SK-N-SH (cell line): Measurements from ENCODE around the gene CCDC18. TPM values are rescaled to one million over a fixed set of nuclear protein-coding genes. Genes with fewer than 3 reads are reported as not detected.

Source experiments
- CTCF ChIA-PET: fragments of 300-600, 350-600 bp; formaldehyde crosslinking; extraction: SDS; loops from one replicate; lab custom pipeline; 2021; lab: Yijun Ruan, JAX
- POLR2A ChIA-PET: fragments of 350-600 bp; sonication (Branson Sonifier 250); formaldehyde crosslinking; extraction: SDS; loops from one replicate; lab custom pipeline; 2020; ENCODE audit warnings: antibody characterized with exemption, inconsistent platforms; lab: Yijun Ruan, JAX
- DNase-seq: peaks from one replicate; pipeline ENCODE4 v3.0.0; 2012
- H2AFZ ChIP-seq: fragments of 200-600 bp; sonication (generic); 2 replicates; pipeline ENCODE4 v1.8.1; 2016; ENCODE audit warnings: antibody characterized with exemption, mild to moderate bottlenecking, low read depth
- H3F3A ChIP-seq: fragments of 200-600 bp; sonication (generic); replicated peaks from 2 replicates; pipeline ENCODE3; 2016; ENCODE audit warnings: antibody characterized with exemption, mild to moderate bottlenecking; ENCODE audit not compliant: insufficient read depth
- H3K27ac ChIP-seq, 2 experiments: fragments of 200-500 bp in 1 of 2; fragments of 200-600 bp in 1 of 2; sonication (Bioruptor generic) in 1 of 2; sonication (generic), shearing (Covaris generic) in 1 of 2; 2 replicates each; pipeline versions ENCODE4 v1.5.1 to v1.6.1; 2014 to 2016; ENCODE audit warnings: low read depth in 2 of 2, inconsistent platforms in 1 of 2, low read length in 1 of 2, mild to moderate bottlenecking in 1 of 2, mixed read lengths in 1 of 2
- H3K27me3 ChIP-seq: fragments of 200-600 bp; sonication (generic), shearing (Covaris generic); 2 replicates; pipeline ENCODE4 v1.6.1; 2016; ENCODE audit warnings: mixed run types; ENCODE audit not compliant: insufficient read depth
- H3K36me3 ChIP-seq, 2 experiments: fragments of 200-500 bp in 1 of 2; fragments of 200-600 bp in 1 of 2; sonication (Bioruptor generic) in 1 of 2; sonication (generic) in 1 of 2; replicated peaks in 1 of 2; 2 replicates each; pipeline versions ENCODE3 to v1.5.1; 2014 to 2016; ENCODE audit warnings: low read length in 1 of 2, mild to moderate bottlenecking in 1 of 2; ENCODE audit not compliant: insufficient read depth in 2 of 2, control insufficient read depth in 1 of 2
- H3K4me1 ChIP-seq, 2 experiments: fragments of 200-500 bp in 1 of 2; fragments of 200-600 bp in 1 of 2; sonication (Bioruptor generic) in 1 of 2; sonication (generic), shearing (Covaris generic) in 1 of 2; 2 replicates each; pipeline versions ENCODE4 v1.5.1 to v1.6.1; 2014 to 2016; ENCODE audit warnings: low read depth in 1 of 2, low read length in 1 of 2, mixed run types in 1 of 2; ENCODE audit not compliant: insufficient read depth in 2 of 2, control insufficient read depth in 1 of 2
- H3K4me2 ChIP-seq: fragments of 200-600 bp; sonication (generic), shearing (Covaris generic); 2 replicates; pipeline ENCODE4 v1.6.1; 2017; ENCODE audit warnings: mixed run types
- H3K4me3 ChIP-seq, 2 experiments: fragments of 200-500 bp in 1 of 2; fragments of 200-600 bp in 1 of 2; sonication (Bioruptor generic) in 1 of 2; sonication (generic), shearing (Covaris generic) in 1 of 2; 2 replicates each; pipeline versions ENCODE4 v1.5.1 to v1.8.1; 2014 to 2016; ENCODE audit warnings: low read depth in 2 of 2, inconsistent platforms in 1 of 2, low read length in 1 of 2, mild to moderate bottlenecking in 1 of 2, mixed read lengths in 1 of 2, moderate library complexity in 1 of 2
- H3K79me2 ChIP-seq: fragments of 200-600 bp; sonication (generic); 2 replicates; pipeline ENCODE4 v1.8.1; 2017; ENCODE audit warnings: mild to moderate bottlenecking; ENCODE audit not compliant: insufficient read depth
- H3K9ac ChIP-seq: fragments of 200-600 bp; sonication (generic); 2 replicates; pipeline ENCODE4 v1.6.1; 2017; ENCODE audit warnings: mixed run types
- H3K9me2 ChIP-seq: fragments of 200-600 bp; sonication (generic); 2 replicates; pipeline ENCODE4 v1.6.1; 2017; ENCODE audit warnings: mixed run types
- H3K9me3 ChIP-seq: fragments of 200-600 bp; sonication (generic); 2 replicates; pipeline ENCODE4 v1.6.1; 2017; ENCODE audit warnings: mixed run types, mild to moderate bottlenecking, moderate library complexity
- H4K20me1 ChIP-seq: fragments of 200-600 bp; sonication (generic); 2 replicates; pipeline ENCODE4 v1.6.1; 2017; ENCODE audit warnings: mild to moderate bottlenecking, mixed run types; ENCODE audit not compliant: insufficient read depth
- ELF1 ChIP-seq: IDR thresholded peaks from 2 replicates; pipeline ENCODE4 v1.4.0; 2012
- EP300 ChIP-seq, 2 experiments: IDR thresholded peaks; 2 replicates each; pipeline versions ENCODE4 v1.4.0 to v1.6.1; 2012; ENCODE audit warnings: borderline replicate concordance in 1 of 2, low read depth in 1 of 2, low read length in 1 of 2
- FOSL2 ChIP-seq: IDR thresholded peaks from 2 replicates; pipeline ENCODE4 v1.4.0; 2012; ENCODE audit warnings: low read depth, mild to moderate bottlenecking, moderate library complexity, borderline replicate concordance
- FOXM1 ChIP-seq: IDR thresholded peaks from 2 replicates; pipeline ENCODE4 v1.4.0; 2012; ENCODE audit warnings: low read depth, mild to moderate bottlenecking
- MEF2A ChIP-seq: IDR thresholded peaks from 2 replicates; pipeline ENCODE4 v1.4.0; 2012; ENCODE audit warnings: low read depth, borderline replicate concordance
- RAD21 ChIP-seq: IDR thresholded peaks from 2 replicates; pipeline ENCODE4 v1.6.1; 2012; ENCODE audit warnings: mild to moderate bottlenecking, low read length
- RCOR1 ChIP-seq: fragments of 150-350 bp; IDR thresholded peaks from 2 replicates; pipeline ENCODE4 v1.6.1; 2017; ENCODE audit warnings: antibody characterized with exemption, low read length
- RFX5 ChIP-seq: IDR thresholded peaks from 2 replicates; pipeline ENCODE4 v1.6.1; 2012; ENCODE audit warnings: mild to moderate bottlenecking, improper control_type of control experiment, low read length
- TAF1 ChIP-seq: IDR thresholded peaks from 2 replicates; pipeline ENCODE4 v1.6.1; 2012; ENCODE audit warnings: low read depth, mild to moderate bottlenecking, low read length, moderate library complexity, borderline replicate concordance
- WGBS: methylation state at CpG from one replicate; pipeline ENCODE4 v1.1.6; 2017; ENCODE audit warnings: low lambda C conversion rate; 5-methylcytosine and 5-hydroxymethylcytosine counted together
- polyA plus RNA-seq, 3 experiments: library from polyadenylated mRNA; depleted of rRNA; stranded (reverse); fragments of >200 nt; gene quantifications; 2 replicates each; pipeline ENCODE4 v1.2.3, GENCODE V29; 2012
- TF ChIP-seq, protein P1 (sequence below): IDR thresholded peaks from 2 replicates; pipeline ENCODE4 v1.4.0; 2012; ENCODE audit warnings: low read depth, borderline replicate concordance
- TF ChIP-seq, protein P2 (sequence below): IDR thresholded peaks from 2 replicates; pipeline ENCODE4; 2012
- TF ChIP-seq, protein P3 (sequence below): fragments of 150-350 bp; IDR thresholded peaks from 2 replicates; pipeline ENCODE4 v1.6.1; 2016; ENCODE audit warnings: mild to moderate bottlenecking, low read depth, low read length
- TF ChIP-seq, protein P4 (sequence below): IDR thresholded peaks from 2 replicates; pipeline ENCODE4 v1.4.0; 2012; ENCODE audit warnings: low read depth
- TF ChIP-seq, protein P5 (sequence below): fragments of 150-350 bp; IDR thresholded peaks from 2 replicates; pipeline ENCODE4 v1.6.1; 2017; ENCODE audit warnings: antibody characterized with exemption, low read length, low read depth, borderline replicate concordance

The CCDC18 gene
- polyA plus RNA-seq, 1 of the 3 experiments (the other 2 are of a cell fraction), result 4.0 TPM

DNA sequence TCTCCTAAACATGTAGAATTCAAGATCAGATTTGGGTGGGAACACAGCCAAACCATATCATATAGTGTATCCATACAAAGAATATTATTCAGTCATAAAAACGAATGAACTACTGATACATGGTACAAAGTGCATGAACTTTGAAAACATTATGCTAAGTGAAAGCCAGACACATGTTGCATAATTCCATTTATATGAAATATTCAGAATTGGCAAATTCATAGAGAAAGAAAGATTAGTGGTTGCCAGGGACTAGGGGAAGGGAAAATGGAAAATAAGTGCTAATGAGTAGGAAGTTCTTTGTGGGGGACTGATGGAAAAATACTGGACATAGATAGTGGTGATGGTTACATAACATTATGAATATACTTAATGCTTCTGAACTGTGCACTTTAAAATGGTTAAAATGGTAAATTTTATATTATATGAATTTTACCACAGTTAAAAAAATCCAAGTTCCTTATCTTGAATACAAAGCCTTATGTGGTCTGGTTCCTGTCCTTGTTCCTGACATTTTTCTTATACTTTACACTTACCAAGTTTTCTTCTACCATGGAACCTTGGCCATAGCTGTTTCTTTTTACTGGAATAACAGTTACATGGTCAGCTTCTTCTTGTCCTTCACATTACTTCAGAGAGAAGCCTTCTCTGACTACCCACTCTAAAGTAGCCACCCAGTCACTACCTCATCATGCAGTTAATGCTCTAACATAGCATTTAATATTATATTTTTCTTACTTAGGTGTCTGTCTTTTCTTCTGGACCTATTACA, 64.0 kb downstream of the CCDC18 start:
- H2AFZ ChIP-seq, result no peak overlapping the region
- H3K9me2 ChIP-seq, result no peaks in the 10 kb centered on the region
- H3K4me2 ChIP-seq, result no peak overlapping the region
- WGBS, result 97% methylated on average over 1 of the region's 1 CpG
- 0 out of 2 replicates have a peak, but pooled peaks cover 2% of the 10 kb centered on the region for H3K79me2 ChIP-seq
- H3K9me3 ChIP-seq, result no peaks in the 10 kb centered on the region
- peaks cover 11 to 38% of the 10 kb centered on the region in 2 experiments for H3K36me3 ChIP-seq
- no peak overlapping the region for H3K9ac ChIP-seq
- no peaks in the 10 kb centered on the region for H3K4me1 ChIP-seq
- H3K27ac ChIP-seq, result no peak overlapping the region
- no peaks in the 10 kb centered on the region for H3K27me3 ChIP-seq
- POLR2A ChIA-PET, result no interaction called here
- TF ChIP-seq RFX5, result no peak
- TF ChIP-seq, protein P1, sequence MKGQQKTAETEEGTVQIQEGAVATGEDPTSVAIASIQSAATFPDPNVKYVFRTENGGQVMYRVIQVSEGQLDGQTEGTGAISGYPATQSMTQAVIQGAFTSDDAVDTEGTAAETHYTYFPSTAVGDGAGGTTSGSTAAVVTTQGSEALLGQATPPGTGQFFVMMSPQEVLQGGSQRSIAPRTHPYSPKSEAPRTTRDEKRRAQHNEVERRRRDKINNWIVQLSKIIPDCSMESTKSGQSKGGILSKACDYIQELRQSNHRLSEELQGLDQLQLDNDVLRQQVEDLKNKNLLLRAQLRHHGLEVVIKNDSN, result no peak
- TF ChIP-seq, protein P2, sequence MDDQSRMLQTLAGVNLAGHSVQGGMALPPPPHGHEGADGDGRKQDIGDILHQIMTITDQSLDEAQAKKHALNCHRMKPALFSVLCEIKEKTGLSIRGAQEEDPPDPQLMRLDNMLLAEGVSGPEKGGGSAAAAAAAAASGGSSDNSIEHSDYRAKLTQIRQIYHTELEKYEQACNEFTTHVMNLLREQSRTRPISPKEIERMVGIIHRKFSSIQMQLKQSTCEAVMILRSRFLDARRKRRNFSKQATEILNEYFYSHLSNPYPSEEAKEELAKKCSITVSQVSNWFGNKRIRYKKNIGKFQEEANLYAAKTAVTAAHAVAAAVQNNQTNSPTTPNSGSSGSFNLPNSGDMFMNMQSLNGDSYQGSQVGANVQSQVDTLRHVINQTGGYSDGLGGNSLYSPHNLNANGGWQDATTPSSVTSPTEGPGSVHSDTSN, result no peak
- TF ChIP-seq ELF1, result no peak
- no peak for TF ChIP-seq RAD21
- H3K4me3 ChIP-seq, result no peak overlapping the region
- no peaks in the 10 kb centered on the region for H4K20me1 ChIP-seq
- H3F3A ChIP-seq, result peaks cover 4% of the 10 kb centered on the region
- CTCF ChIA-PET, result no interaction called here
- no peak for DNase-seq

DNA sequence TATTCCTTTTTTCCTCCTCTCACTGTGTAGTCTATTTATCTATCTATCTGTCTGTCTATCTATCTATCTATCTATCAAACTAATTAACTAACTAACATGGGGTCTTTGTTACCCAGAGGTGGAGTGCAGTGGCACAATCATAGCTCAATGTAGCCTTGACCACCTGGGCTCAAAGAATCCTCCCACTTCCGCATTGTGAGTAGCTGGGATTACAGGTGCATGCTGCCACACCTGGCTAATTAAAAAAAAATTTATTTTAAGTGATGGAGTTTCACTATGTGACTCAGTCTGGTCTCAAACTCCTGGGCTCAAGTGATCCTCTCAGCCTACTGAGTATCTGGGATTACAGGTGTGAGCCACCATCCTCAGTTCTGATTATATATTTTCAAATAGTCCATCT, 71.4 kb downstream of the CCDC18 start:
- Histone ChIP-seq H2AFZ (no peak overlapping the region), H3K36me3 (peaks cover 2 to 24% of the 10 kb centered on the region in 2 experiments), H3K9me2 (no peaks in the 10 kb centered on the region), H4K20me1 (no peaks in the 10 kb centered on the region), H3K4me1 (peaks cover 0 to 4% of the 10 kb centered on the region in 2 experiments; a peak in 1 of 4 replicates), H3K9me3 (no peaks in the 10 kb centered on the region), H3K79me2 (0 out of 2 replicates have a peak, but pooled peaks cover 4% of the 10 kb centered on the region), H3K27me3 (no peaks in the 10 kb centered on the region), H3K4me3 (no peak overlapping the region), H3K27ac (no peak overlapping the region), H3F3A (peaks cover 8% of the 10 kb centered on the region), H3K4me2 (no peak overlapping the region), H3K9ac (no peak overlapping the region)
- 95% methylated on average over 1 of the region's 1 CpG for WGBS
- DNase-seq, result no peak
- CTCF ChIA-PET, result interaction anchor here (0.9 to 1.2 kb wide), 2 partner anchors 53 to 488 kb away, joined by 3 read pairs; no protein-coding TSS in a partner anchor
- TF ChIP-seq RCOR1, result no peak
- TF ChIP-seq RFX5, result no peak
- TF ChIP-seq, protein P3, sequence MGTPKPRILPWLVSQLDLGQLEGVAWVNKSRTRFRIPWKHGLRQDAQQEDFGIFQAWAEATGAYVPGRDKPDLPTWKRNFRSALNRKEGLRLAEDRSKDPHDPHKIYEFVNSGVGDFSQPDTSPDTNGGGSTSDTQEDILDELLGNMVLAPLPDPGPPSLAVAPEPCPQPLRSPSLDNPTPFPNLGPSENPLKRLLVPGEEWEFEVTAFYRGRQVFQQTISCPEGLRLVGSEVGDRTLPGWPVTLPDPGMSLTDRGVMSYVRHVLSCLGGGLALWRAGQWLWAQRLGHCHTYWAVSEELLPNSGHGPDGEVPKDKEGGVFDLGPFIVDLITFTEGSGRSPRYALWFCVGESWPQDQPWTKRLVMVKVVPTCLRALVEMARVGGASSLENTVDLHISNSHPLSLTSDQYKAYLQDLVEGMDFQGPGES, result no peak
- TF ChIP-seq EP300 (IDR thresholded peaks at IDR 0.05; ENCODE audit: borderline replicate concordance in 1 of 2, low read depth in 1 of 2, low read length in 1 of 2), result no peak
- TF ChIP-seq FOSL2, result no peak
- TF ChIP-seq, protein P4, sequence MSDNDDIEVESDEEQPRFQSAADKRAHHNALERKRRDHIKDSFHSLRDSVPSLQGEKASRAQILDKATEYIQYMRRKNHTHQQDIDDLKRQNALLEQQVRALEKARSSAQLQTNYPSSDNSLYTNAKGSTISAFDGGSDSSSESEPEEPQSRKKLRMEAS, result no peak
- TF ChIP-seq, protein P5, sequence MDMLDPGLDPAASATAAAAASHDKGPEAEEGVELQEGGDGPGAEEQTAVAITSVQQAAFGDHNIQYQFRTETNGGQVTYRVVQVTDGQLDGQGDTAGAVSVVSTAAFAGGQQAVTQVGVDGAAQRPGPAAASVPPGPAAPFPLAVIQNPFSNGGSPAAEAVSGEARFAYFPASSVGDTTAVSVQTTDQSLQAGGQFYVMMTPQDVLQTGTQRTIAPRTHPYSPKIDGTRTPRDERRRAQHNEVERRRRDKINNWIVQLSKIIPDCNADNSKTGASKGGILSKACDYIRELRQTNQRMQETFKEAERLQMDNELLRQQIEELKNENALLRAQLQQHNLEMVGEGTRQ, result no peak
- no peak for TF ChIP-seq FOXM1
- TF ChIP-seq TAF1, result no peak
- no peak for TF ChIP-seq ELF1
- TF ChIP-seq MEF2A, result no peak
- TF ChIP-seq, all 33 proteins: peak for 0
- POLR2A ChIA-PET, result no interaction called here
